ENCODE measurements around the gene YPEL2.

YPEL2 gene

GRCh38 chr17:59331929-59332748 is 684 bp downstream of the YPEL2 start:
- peak; percentile 60 for DNase-seq

- no peak for DNase-seq
These were observed 1.4 kb downstream of the YPEL2 start for GRCh38 chr17:59332749-59333377.

- DNase-seq, result no peak
These were observed 2.4 kb downstream of the YPEL2 start for GRCh38 chr17:59333836-59334235.

- no peak for DNase-seq
These were observed 4.2 kb downstream of the YPEL2 start for GRCh38 chr17:59335685-59336084.

GRCh38 chr17:59337741-59338299 is 6.4 kb downstream of the YPEL2 start:
- DNase-seq, result no peak

- DNase-seq, result no peak
These were observed 7.0 kb downstream of the YPEL2 start for GRCh38 chr17:59338498-59338897.

GRCh38 chr17:59341922-59342321 is 10.5 kb downstream of the YPEL2 start:
- DNase-seq, result no peak

GRCh38 chr17:59342681-59343131 is 11.3 kb downstream of the YPEL2 start:
- no peak for DNase-seq

- no peak for DNase-seq
These were observed 14.0 kb downstream of the YPEL2 start for GRCh38 chr17:59345476-59345875.

GRCh38 chr17:59346341-59346740 is 14.9 kb downstream of the YPEL2 start:
- no peak for DNase-seq

GRCh38 chr17:59346876-59347407 is 15.5 kb downstream of the YPEL2 start:
- no peak for DNase-seq

GRCh38 chr17:59347975-59348391 is 16.5 kb downstream of the YPEL2 start:
- no peak for DNase-seq

- no peak for DNase-seq
These were observed 17.7 kb downstream of the YPEL2 start for GRCh38 chr17:59349178-59349577.

GRCh38 chr17:59353106-59353854 is 21.8 kb downstream of the YPEL2 start:
- DNase-seq, result no peak

GRCh38 chr17:59353936-59354755 is 22.7 kb downstream of the YPEL2 start:
- no peak for DNase-seq

- no peak for DNase-seq
These were observed 23.7 kb downstream of the YPEL2 start for GRCh38 chr17:59355030-59355701.

GRCh38 chr17:59355702-59356325 is 24.4 kb downstream of the YPEL2 start:
- peak; percentile 61 for DNase-seq

GRCh38 chr17:59356543-59357218 is 25.2 kb downstream of the YPEL2 start:
- DNase-seq, result no peak

- DNase-seq, result no peak
These were observed 25.8 kb downstream of the YPEL2 start for GRCh38 chr17:59357219-59357697.

GRCh38 chr17:59357929-59358328 is 26.5 kb downstream of the YPEL2 start:
- DNase-seq, result no peak
